HG02763 (cell line): ENCODE measurements around the gene RP2.

ENCODE experiments used
- ATAC-seq: cut with Tn5 transposase; IDR thresholded peaks from one replicate; pipeline ENCODE4 v1.9.1; 2021; ENCODE audit warnings: mild to moderate bottlenecking, moderate library complexity; ENCODE audit not compliant: unreplicated experiment

The RP2 gene

DNA sequence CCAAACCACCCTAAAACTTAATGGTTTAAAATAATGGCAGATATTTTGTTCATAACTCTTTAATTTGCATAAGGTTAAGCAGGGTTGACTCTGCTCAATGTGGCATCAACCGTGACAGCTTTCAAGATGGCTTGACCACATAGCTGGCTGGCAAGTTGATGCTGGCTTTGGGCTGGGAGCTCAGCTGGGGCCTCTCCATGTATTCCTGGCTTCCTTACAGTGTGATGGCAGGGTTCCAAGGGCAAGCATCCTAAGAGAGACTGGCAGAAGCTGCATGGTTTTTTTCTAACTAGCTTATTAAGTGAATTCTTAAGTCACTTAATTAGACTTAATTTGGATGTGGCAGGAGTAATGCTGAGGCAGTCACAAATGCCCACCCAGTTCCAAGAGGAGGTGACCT is 4.5 kb downstream of the RP2 start:
- no peak for ATAC-seq

DNA sequence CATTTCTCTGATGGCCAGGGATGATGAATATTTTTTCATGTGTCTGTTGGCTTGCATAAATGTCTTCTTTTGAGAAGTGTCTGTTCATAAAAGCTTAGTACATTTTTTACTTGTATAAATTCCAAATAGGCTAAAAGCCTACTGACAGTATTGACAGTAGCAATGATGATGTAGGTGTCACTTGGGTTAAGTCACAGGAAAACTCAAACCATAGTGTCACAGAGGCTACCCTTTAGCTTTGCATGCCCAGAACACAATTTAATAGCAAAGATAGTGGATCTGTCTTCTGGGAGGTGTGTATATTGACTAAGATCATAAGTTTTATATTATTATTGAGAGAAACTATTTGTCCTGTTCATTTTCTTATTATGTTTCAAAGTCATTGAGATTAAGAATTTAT is 8.1 kb downstream of the RP2 start:
- no peak for ATAC-seq

- no peak for ATAC-seq
Observed at GRCh38 chrX:46849933-46850332, 13.1 kb downstream of the RP2 start.

- no peak for ATAC-seq
Observed at GRCh38 chrX:46850771-46851170, 13.9 kb downstream of the RP2 start.

DNA sequence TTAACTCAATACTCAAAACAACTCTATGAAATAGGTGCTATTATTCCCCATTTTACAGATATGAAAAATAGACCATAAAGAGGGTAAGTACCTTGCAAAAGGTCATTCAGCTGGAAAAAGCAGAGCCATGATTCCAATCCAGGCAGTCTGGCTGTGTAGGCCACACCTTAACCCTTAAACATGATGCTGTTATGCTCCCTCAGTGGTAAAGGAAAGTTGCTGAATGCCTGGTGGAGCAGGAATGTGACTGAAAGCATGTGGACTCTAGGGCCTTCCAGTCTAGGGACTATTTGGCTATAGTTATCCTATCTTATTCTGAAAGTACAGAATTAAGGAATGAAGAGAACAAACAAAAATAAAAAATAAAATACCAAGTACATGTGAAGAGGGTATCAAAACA is 19.6 kb downstream of the RP2 start:
- no peak for ATAC-seq

DNA sequence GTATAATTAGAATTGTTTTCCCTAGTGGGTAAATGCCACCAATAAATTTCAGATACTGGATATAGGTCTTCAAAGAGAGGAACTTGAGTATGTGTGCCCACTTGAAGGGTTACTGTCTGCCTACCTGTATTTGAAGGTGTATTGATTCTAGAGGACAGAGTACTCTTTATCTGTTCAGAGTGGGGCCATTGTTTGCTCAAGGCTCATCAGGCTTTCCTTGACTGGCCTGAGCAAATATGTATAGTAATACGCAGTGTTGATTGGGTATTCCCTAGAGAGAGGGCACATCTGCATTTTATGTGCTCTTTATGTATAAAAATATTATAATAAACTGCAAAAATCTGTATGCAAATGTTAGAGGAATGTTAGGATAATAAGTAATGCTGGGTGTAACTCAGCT is 23.7 kb downstream of the RP2 start:
- no peak for ATAC-seq

DNA sequence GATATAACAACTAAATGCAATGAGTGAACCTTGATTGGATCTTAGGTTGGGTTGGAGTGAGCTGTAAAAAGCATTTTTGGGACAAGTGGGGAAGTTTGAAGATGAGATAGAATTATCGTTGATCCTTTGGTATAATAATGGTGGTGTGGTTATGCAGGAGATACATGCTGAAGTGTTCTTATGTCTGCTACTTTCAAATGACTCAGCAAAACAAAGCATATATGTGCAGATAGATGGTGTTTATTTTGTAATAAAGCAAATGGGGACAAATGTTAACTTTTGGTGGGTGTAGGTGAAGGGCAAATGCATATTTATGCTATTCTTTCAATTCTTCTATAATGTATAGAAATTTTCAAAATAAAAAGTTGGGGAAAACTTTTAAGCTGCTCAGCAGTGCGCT is 26.2 kb downstream of the RP2 start:
- no peak for ATAC-seq

GRCh38 chrX:46864606-46865005 is 27.8 kb downstream of the RP2 start:
- no peak for ATAC-seq

GRCh38 chrX:46865281-46865680 is 28.4 kb downstream of the RP2 start:
- no peak for ATAC-seq

DNA sequence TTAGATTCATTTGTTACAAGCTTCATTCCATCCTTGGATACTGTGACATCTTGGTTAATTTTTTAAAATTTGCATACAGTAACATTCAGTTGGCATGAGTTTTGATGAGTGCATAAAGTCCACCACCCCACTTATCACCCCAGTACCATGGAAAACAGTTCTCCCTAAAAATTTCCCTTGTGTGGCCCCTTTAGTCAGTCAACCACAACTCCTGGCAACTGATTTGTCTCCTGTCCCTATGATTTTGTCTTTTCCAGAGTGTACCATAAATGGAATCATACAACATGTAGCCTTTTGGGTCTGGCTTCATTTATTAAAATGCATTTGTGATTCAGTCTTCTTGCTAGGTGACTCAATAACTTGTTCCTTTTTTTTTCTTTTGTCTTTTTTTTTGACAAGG is 29.9 kb downstream of the RP2 start:
- no peak for ATAC-seq

DNA sequence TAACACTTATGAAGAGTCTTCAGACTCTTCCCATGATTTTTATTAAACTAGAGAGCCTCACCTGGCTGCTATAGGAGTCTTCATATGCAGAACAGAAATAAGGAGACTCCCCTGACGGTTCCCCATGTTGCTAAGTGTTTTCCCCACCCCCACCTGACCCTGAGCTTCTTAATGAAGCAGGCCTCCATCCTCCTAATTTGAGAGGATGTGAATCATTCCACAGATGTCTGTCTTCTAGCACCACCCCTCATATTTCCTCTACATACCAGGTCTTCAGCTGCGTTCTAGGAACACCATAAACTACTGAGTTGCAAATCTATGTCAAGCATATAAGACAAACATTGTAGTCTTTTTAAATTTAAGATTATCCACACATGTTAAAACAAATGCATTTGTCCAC is 36.9 kb downstream of the RP2 start:
- ATAC-seq, result no peak

GRCh38 chrX:46876901-46877300 is 40.1 kb downstream of the RP2 start:
- no peak for ATAC-seq

DNA sequence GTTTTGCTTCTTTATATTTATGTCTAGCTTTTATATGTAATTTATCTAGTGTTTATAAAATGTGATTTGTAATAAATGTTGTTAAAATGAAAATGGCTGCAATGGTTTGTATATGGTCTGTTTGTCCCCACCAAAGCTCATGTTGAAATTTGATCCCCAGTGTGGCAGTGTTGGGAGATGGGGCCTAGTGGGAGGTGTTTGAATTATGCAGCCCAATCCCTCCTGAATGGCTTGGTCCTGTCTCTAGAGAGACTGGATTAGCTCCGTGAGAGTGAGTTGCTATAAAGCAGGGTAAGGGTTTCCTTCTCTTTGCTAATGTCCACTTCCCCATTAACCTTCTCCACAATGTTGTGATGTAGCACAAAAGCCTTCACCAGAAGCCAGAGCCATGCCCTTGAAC is 45.4 kb downstream of the RP2 start:
- no peak for ATAC-seq

GRCh38 chrX:46884799-46885198 is 48.0 kb downstream of the RP2 start:
- no peak for ATAC-seq

DNA sequence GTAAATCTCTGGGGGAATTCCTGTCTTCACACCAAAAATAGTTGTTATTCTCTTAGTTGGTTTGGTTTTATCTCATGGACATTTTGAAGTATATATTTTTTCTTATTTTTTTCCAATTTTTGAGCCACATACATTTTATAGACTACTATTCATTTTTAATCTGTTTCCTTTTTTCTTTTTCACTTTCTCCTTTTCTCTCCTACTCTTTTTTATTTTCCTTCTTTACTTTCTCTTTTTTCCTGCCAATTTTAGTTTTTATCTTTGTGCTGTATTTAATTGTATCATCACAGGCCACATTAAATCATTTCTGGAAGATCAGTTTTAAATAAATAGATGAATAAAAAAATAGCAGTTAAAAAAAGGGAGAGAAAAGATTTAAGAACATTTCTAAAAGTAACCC is 61.4 kb downstream of the RP2 start:
- no peak for ATAC-seq

- ATAC-seq, result peak; percentile 83
Observed at GRCh38 chrX:46903458-46904242, 66.8 kb downstream of the RP2 start.

DNA sequence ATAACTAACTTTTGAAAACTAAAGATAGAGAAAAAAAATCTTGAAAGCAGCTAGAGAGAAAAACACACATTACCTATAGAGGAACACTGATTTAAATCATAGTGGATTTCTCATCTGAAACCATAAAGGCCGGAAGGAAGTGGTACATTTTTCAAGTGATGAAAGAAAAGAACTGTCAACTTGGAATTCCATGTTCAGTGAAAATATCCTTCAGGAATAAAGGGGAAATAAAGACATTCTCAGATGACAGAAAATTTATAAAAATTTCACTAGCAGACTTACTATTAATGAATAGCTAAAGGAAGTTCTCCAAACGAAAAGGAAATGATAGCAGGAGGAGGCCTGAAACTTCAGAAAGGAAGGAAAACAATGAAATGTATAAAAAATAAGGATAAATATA is 67.8 kb downstream of the RP2 start:
- ATAC-seq, result no peak

- ATAC-seq, result no peak
Observed at GRCh38 chrX:46910415-46910814, 73.6 kb downstream of the RP2 start.

- ATAC-seq, result no peak
Observed at GRCh38 chrX:46912098-46912602, 75.3 kb downstream of the RP2 start, which contains the start of gene JADE3. Gene JADE3 (plus strand): TSS chrX:46912421. CDS start chrX:46984895, 72,474 bp downstream.

GRCh38 chrX:46912603-46913491 is 76.0 kb downstream of the RP2 start:
- no peak for ATAC-seq

GRCh38 chrX:46913667-46914066 is 76.8 kb downstream of the RP2 start:
- no peak for ATAC-seq

DNA sequence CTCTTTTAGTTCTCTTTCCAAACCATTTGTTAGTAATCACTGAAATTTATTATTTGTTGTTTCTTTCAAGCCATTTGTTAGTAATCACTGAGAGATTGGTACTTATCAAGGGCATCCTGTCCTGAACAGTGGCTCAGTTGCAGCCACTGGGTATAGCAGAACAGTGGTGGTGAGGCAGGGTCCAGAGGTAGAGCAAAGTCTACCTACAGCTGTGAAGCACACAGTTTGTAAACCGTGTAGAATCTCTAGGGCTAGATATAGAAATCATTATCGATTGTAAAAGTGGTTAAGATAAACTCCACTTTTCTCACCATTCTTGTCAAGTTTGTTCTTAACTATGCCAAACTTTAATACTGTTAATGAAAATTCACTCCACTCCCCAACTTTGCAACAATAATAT is 79.4 kb downstream of the RP2 start:
- ATAC-seq, result no peak
